Neural progenitor cell (in vitro differentiated cells): ENCODE data around the gene PTBP3.

Source experiments
- CTCF ChIP-seq: fragments of 200-600 bp; sonication (generic); IDR thresholded peaks from 2 replicates; pipeline ENCODE4 v1.5.1; 2017; ENCODE audit warnings: antibody characterized with exemption, mild to moderate bottlenecking
- EZH2 ChIP-seq: fragments of 200-600 bp; sonication (generic); IDR thresholded peaks from 2 replicates; pipeline ENCODE4 v1.6.1; 2017; ENCODE audit warnings: antibody characterized with exemption, mild to moderate bottlenecking, moderate library complexity
- EZH2phosphoT487 ChIP-seq: fragments of 200-600 bp; sonication (generic); IDR thresholded peaks from 2 replicates; pipeline ENCODE4 v1.6.1; 2017; ENCODE audit warnings: antibody characterized with exemption

DNA sequence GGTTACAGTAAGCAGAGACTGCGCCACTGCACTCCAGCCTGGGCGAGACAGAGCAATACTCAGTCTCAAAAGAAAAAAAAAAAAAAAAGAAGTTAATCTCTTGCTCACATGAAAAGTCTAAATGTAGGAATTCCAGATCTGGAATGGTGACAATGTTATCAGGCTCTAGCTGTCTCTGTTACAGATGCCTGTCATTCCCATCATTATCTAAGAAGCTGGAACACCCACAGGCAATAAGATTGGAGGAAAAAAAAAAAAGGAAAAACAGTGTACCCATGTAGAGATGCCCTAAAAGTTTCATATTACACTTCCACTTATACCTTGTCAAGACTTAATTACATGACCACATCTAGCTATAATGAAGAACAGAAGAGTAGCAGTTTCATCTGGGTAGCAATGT lies 38.2 kb downstream of the PTBP3 start:
- TF ChIP-seq CTCF (no peak), EZH2 (no peak), EZH2phosphoT487 (no peak)
